Endothelial cell of umbilical vein (primary cell): Measurements from ENCODE around the gene LHFPL2. TPM values are rescaled to one million over a fixed set of nuclear protein-coding genes. Genes with fewer than 3 reads are reported as not detected.

Source experiments
- BruUV-seq: library from RNA; stranded (reverse); fragments of 400-500 nt; replicated peaks from 2 replicates; lab custom pipeline; 2021; lab: Mats Ljungman, UMichigan
- CTCF ChIA-PET: fragments of 300-600, 350-600 bp; sonication (Branson Sonifier 250); formaldehyde crosslinking; loops from one replicate; lab custom pipeline; 2021; ENCODE audit warnings: antibody characterized with exemption, inconsistent platforms; lab: Charles Lee
- POLR2A ChIA-PET: fragments of 300-600, 350-600 bp; sonication (Branson Sonifier 250); formaldehyde crosslinking; loops from one replicate; lab custom pipeline; 2021; ENCODE audit warnings: antibody characterized with exemption, inconsistent platforms; lab: Charles Lee
- DNase-seq: peaks from one replicate; pipeline ENCODE4 v3.0.0-alpha.2; 2011; ENCODE audit warnings: low read depth, low spot score
- FAIRE-seq: peaks from 2 replicates; lab custom pipeline; 2011; peaks lifted over from hg19 to GRCh38; lab: Jason Lieb, UNC
- H2AFZ ChIP-seq: 2 replicates; pipeline ENCODE4 v1.6.0; 2012; ENCODE audit warnings: low read depth, low read length, control low read depth, inconsistent platforms
- H3K27ac ChIP-seq: 2 replicates; pipeline ENCODE4 v1.5.1; 2011; ENCODE audit warnings: low read depth, mild to moderate bottlenecking, control low read depth, low read length, moderate library complexity; ENCODE audit not compliant: insufficient read depth
- H3K27me3 ChIP-seq, 2 experiments: 2 replicates each; pipeline versions ENCODE4 v1.6.0 to v1.6.1; 2011; ENCODE audit warnings: low read length in 2 of 2, mixed read lengths in 1 of 2; ENCODE audit not compliant: control insufficient read depth in 2 of 2, insufficient read depth in 2 of 2
- H3K36me3 ChIP-seq, 2 experiments: 2 replicates in 1 of 2; 3 replicates in 1 of 2; pipeline ENCODE4 v1.5.1; 2011; ENCODE audit warnings: low read length in 2 of 2, mild to moderate bottlenecking in 1 of 2, moderate library complexity in 1 of 2; ENCODE audit not compliant: control insufficient read depth in 2 of 2, insufficient read depth in 2 of 2; ENCODE audit errors: extremely low read depth in 1 of 2
- H3K4me1 ChIP-seq: 3 replicates; pipeline ENCODE4 v1.5.1; 2011; ENCODE audit warnings: mild to moderate bottlenecking, low read length; ENCODE audit not compliant: control insufficient read depth, insufficient read depth; ENCODE audit errors: extremely low read depth
- H3K4me2 ChIP-seq: 2 replicates; pipeline ENCODE4 v1.6.1; 2011; ENCODE audit warnings: low read length, control low read depth, mixed read lengths; ENCODE audit not compliant: insufficient read depth
- H3K4me3 ChIP-seq, 3 experiments: fragments of 200-600 bp in 1 of 3; sonication (generic), shearing (Covaris generic) in 1 of 3; replicated peaks in 1 of 3; 2 replicates each; pipeline ENCODE4 v1.5.1; 2011 to 2016; ENCODE audit warnings: control low read depth in 3 of 3, low read length in 3 of 3, mild to moderate bottlenecking in 2 of 3, inconsistent platforms in 1 of 3, low read depth in 1 of 3, moderate library complexity in 1 of 3; ENCODE audit not compliant: insufficient read depth in 1 of 3
- H3K79me2 ChIP-seq: 2 replicates; pipeline ENCODE4 v1.6.0; 2012; ENCODE audit warnings: low read length, inconsistent platforms; ENCODE audit not compliant: control insufficient read depth, insufficient read depth
- H3K9ac ChIP-seq: replicated peaks from 2 replicates; pipeline ENCODE3; 2011; ENCODE audit warnings: low read length, control low read depth; ENCODE audit not compliant: insufficient read depth; ENCODE audit errors: extremely low read depth
- H3K9me1 ChIP-seq: replicated peaks from 3 replicates; pipeline ENCODE4 v1.6.0; 2011; ENCODE audit warnings: mild to moderate bottlenecking, low read length; ENCODE audit not compliant: control insufficient read depth, insufficient read depth; ENCODE audit errors: extremely low read depth
- H3K9me3 ChIP-seq: replicated peaks from 2 replicates; pipeline ENCODE4 v1.5.1; 2012; ENCODE audit warnings: low read length, inconsistent platforms; ENCODE audit not compliant: control insufficient read depth, insufficient read depth
- H4K20me1 ChIP-seq: replicated peaks from 2 replicates; pipeline ENCODE3; 2011; ENCODE audit warnings: mild to moderate bottlenecking, low read length; ENCODE audit not compliant: control insufficient read depth, insufficient read depth; ENCODE audit errors: extremely low read depth
- CTCF ChIP-seq, 2 donors: IDR thresholded peaks; 1 replicate in 1 of 2; 2 replicates in 1 of 2; pipeline ENCODE4 v1.5.1; 2011; ENCODE audit warnings: low read length in 2 of 2, mild to moderate bottlenecking in 2 of 2, moderate library complexity in 2 of 2, control low read depth in 1 of 2, inconsistent platforms in 1 of 2, low read depth in 1 of 2; ENCODE audit not compliant: insufficient read depth in 1 of 2; ENCODE audit errors: extremely low read depth in 1 of 2
- EZH2 ChIP-seq: IDR thresholded peaks from 2 replicates; pipeline ENCODE4 v1.6.1; 2012; ENCODE audit warnings: borderline replicate concordance, low read depth, mild to moderate bottlenecking, moderate library complexity, low read length, inconsistent platforms; ENCODE audit not compliant: severe bottlenecking
- GATA2 ChIP-seq: IDR thresholded peaks from 2 replicates; pipeline ENCODE4 v1.7.0; 2011; ENCODE audit warnings: low read depth, mild to moderate bottlenecking, moderate library complexity, mixed read lengths, low read length; ENCODE audit not compliant: insufficient read length, insufficient read depth
- JUN ChIP-seq: IDR thresholded peaks from 2 replicates; pipeline ENCODE4 v1.6.1; 2011; ENCODE audit warnings: borderline replicate concordance, low read depth; ENCODE audit not compliant: insufficient read length, insufficient read depth
- POLR2AphosphoS5 ChIP-seq: IDR thresholded peaks from 2 replicates; pipeline ENCODE4 v1.6.1; 2012; ENCODE audit warnings: low read depth, mild to moderate bottlenecking, control low read depth, low read length, moderate library complexity; ENCODE audit not compliant: insufficient read depth
- dilution Hi-C: fragments of 300-500 bp; cut with MboI; formaldehyde crosslinking; loops from one replicate; pipeline ENCODE4 v1.15.0; 2019; ENCODE audit warnings: low sequenced_read_pairs; ENCODE audit not compliant: extremely low pct_ligation_motif_present
- intact Hi-C: fragments of 100-400 bp; cut with micrococcal nuclease; formaldehyde crosslinking; loops from one replicate; pipeline ENCODE4 v1.10.0; 2022
- polyA plus RNA-seq, 4 experiments: library from polyadenylated mRNA; depleted of rRNA in 3 of 4; stranded (reverse) in 3 of 4; unstranded in 1 of 4; fragments of >200 nt; gene quantifications; 2 replicates each; pipeline versions ENCODE4 v1.2.1 to v1.2.3, GENCODE V29; 2011 to 2012; ENCODE audit warnings: missing spikeins in 1 of 4
- total RNA-seq: library from RNA; stranded (reverse); gene quantifications from 2 replicates; pipeline ENCODE4 v1.2.3, GENCODE V29; 2021
- TF ChIP-seq, protein P1 (sequence below): IDR thresholded peaks from 2 replicates; pipeline ENCODE4 v1.6.1; 2011; ENCODE audit not compliant: insufficient read depth, insufficient read length

The LHFPL2 gene
- total and polyA plus RNA-seq, 2 donors (not counting 3 experiments of a cell fraction or from before 2014, with no cell fraction given), result 9.6 to 36.3 TPM

DNA sequence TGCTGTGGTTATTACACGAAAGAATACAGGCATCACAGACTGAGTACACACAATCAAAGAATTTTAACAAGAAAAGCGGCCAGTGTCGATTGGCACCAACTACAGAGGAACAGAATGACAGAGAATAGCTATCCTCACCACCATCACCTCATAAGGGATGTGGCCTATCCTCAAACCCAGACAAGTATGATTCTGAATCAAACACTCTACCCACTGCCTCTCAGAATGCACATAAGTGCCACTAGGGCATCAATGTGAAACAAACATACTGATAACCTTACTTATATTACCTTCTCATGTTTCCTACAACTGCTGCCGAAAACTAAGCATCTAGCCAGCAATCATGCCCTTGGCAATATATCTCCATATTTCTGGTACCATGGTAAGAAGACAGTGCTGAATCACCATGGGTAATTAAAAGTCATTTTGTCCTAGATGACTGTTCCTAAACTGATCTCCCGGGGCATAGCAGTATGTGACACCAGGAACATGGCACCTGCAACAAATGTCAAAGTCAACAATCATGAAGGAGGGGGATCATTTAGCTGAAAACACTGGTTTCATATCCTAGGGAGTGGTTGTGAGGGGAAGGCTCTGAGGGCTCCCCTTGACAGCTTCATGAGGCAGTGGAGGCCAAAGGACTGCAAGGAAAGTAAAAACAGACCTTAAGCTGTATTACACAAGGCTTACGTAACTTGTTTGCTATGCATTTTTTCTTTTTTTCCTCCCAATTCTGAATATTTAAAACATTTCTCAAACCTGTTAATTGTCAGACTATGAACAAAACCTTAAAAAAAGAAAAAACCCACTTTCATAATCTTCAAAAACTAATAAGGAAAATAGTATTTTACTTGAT lies 88.3 kb downstream of the LHFPL2 start:
- Histone ChIP-seq H3K27me3 (no peaks in the 10 kb centered on the region), H3K9me3 (no peaks in the 10 kb centered on the region), H3K4me2 (no peak overlapping the region), H4K20me1 (no peaks in the 10 kb centered on the region), H2AFZ (no peak overlapping the region), H3K4me1 (no peaks in the 10 kb centered on the region), H3K9me1 (no peaks in the 10 kb centered on the region), H3K27ac (no peak overlapping the region), H3K9ac (no peak overlapping the region), H3K36me3 (peaks cover 0 to 5% of the 10 kb centered on the region in 2 experiments), H3K4me3 (no peak overlapping the region), H3K79me2 (peaks cover 3% of the 10 kb centered on the region)
- TF ChIP-seq JUN (no peak), GATA2 (no peak), EZH2 (no peak), POLR2AphosphoS5 (no peak), CTCF (IDR thresholded peaks at IDR 0.05; ENCODE audit: extremely low read depth in 1 of 2, insufficient read depth in 1 of 2, low read depth in 1 of 2, low read length in 2 of 2) (no peak)
- TF ChIP-seq, protein P1, sequence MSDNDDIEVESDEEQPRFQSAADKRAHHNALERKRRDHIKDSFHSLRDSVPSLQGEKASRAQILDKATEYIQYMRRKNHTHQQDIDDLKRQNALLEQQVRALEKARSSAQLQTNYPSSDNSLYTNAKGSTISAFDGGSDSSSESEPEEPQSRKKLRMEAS, result no peak
- intact Hi-C loops (no loop called here), dilution Hi-C loops (no loop called here)
- FAIRE-seq (no peak), DNase-seq (no peak)
- POLR2A ChIA-PET, result no interaction called here
- BruUV-seq, result no TSS peak
- CTCF ChIA-PET, result no interaction called here
